ENCODE data around the gene ARHGAP10. TPM values are rescaled to one million over a fixed set of nuclear protein-coding genes. Genes with fewer than 3 reads are reported as not detected.
A peak's percentile ranks its signal among the peaks of the same experiment; 100 is the strongest.

Gene ARHGAP10
- total RNA-seq, 4 donors from 2014 or later, result 186 to 296 (median 192) TPM

DNA sequence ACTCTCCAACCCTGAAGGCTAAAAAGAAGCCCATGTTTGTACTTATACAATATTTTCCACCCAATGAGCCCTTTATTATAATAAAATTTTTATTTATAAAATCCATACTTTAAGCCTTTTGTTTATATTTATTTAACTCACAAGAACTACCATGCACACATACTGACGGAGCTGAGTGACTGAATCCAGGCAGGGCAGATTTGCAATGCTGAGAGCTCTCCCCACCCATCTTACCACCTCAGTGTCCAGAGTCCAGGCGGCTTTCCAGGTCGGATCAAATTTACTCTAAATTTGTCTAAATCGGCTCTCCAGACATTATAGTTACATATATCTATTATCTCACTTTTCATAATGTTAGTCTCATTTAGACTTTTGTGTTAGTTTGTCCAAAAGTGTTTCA lies 74.1 kb downstream of the ARHGAP10 start:
- Histone ChIP-seq H3K27me3 (no peaks in the 10 kb centered on the region), H3K27ac (replicated peaks in 1 of 4) (no peak overlapping the region), H3K4me3 (no peak overlapping the region), H3K9me3 (no peaks in the 10 kb centered on the region), H3K4me1 (peaks cover 32 to 95% (median 79%) of the 10 kb centered on the region in 4 donors), H3K36me3 (no peaks in the 10 kb centered on the region)
- TF ChIP-seq EP300 (IDR thresholded peaks at IDR 0.05), result no peak
- TF ChIP-seq POLR2AphosphoS5 (IDR thresholded peaks at IDR 0.05), result no peak
- no peak for TF ChIP-seq POLR2A (IDR thresholded peaks at IDR 0.05; ENCODE audit: low read depth)
- TF ChIP-seq, protein P1, sequence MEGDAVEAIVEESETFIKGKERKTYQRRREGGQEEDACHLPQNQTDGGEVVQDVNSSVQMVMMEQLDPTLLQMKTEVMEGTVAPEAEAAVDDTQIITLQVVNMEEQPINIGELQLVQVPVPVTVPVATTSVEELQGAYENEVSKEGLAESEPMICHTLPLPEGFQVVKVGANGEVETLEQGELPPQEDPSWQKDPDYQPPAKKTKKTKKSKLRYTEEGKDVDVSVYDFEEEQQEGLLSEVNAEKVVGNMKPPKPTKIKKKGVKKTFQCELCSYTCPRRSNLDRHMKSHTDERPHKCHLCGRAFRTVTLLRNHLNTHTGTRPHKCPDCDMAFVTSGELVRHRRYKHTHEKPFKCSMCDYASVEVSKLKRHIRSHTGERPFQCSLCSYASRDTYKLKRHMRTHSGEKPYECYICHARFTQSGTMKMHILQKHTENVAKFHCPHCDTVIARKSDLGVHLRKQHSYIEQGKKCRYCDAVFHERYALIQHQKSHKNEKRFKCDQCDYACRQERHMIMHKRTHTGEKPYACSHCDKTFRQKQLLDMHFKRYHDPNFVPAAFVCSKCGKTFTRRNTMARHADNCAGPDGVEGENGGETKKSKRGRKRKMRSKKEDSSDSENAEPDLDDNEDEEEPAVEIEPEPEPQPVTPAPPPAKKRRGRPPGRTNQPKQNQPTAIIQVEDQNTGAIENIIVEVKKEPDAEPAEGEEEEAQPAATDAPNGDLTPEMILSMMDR (IDR thresholded peaks at IDR 0.05), result no peak
- WGBS, result 91% methylated on average over 4 of the region's 4 CpGs
- intact Hi-C loops (cut with DNase I), result no loop called here
- DNase-seq (ENCODE audit: extremely low spot score), result no peak

DNA sequence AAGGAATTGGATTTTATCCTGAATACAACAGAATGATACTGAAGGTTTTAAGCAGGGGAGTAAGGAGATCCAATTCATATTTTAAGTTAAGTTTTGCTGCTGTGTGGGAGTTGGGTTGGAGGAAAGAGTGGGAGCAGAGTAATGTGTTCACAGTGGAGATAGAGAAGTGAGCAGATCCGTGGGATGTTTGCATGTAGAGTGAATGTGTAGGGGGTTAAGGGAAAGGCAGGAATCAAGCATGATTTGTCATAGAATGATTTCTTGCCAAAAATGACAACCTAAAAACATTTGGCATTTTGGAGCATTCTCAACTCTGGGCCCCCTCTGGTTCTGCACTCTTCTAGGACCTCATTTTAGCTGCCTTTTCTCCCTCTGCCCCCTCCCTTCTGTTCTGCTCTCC lies 76.6 kb downstream of the ARHGAP10 start:
- Histone ChIP-seq H3K27me3 (no peaks in the 10 kb centered on the region), H3K27ac (replicated peaks in 1 of 4) (no peak overlapping the region), H3K4me3 (no peak overlapping the region), H3K36me3 (no peaks in the 10 kb centered on the region), H3K9me3 (no peaks in the 10 kb centered on the region), H3K4me1 (peaks cover 40 to 97% (median 80%) of the 10 kb centered on the region in 4 donors)
- WGBS, result 38% methylated on average over 1 of the region's 1 CpG
- DNase-seq (ENCODE audit: extremely low spot score), result no peak
- intact Hi-C loops (cut with DNase I), result no loop called here
- TF ChIP-seq POLR2AphosphoS5 (IDR thresholded peaks at IDR 0.05) (no peak), EP300 (IDR thresholded peaks at IDR 0.05) (no peak), POLR2A (IDR thresholded peaks at IDR 0.05; ENCODE audit: low read depth) (no peak)
- TF ChIP-seq, protein P1 (IDR thresholded peaks at IDR 0.05), result no peak

DNA sequence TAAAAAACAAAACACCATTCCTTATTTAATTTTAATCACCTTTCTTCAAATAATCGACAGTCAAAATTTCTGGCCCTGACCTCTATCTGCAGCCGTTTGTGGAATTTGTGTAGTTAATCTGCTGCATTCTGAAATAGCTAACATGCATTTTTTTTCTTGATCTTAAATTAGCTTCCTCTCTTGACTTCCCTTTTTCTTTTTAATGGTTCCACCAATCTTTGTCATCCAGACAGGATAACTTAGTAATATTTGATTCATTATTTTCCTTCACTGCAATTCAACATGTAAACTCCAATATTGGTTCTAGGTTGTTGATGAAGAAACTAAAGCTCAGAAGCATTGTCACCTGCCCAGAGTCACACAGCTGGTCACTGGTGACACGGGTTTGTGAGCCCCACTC lies 77.3 kb downstream of the ARHGAP10 start:
- Histone ChIP-seq H3K36me3 (no peaks in the 10 kb centered on the region), H3K4me1 (peaks cover 48 to 97% (median 81%) of the 10 kb centered on the region in 4 donors), H3K4me3 (no peak overlapping the region), H3K9me3 (no peaks in the 10 kb centered on the region), H3K27ac (replicated peaks in 1 of 4) (no peak overlapping the region), H3K27me3 (no peaks in the 10 kb centered on the region)
- 57% methylated on average over 3 of the region's 3 CpGs for WGBS
- no peak for DNase-seq (ENCODE audit: extremely low spot score)
- intact Hi-C loops (cut with DNase I), result no loop called here
- TF ChIP-seq, protein P1 (IDR thresholded peaks at IDR 0.05), result no peak
- TF ChIP-seq POLR2A (IDR thresholded peaks at IDR 0.05; ENCODE audit: low read depth), result no peak
- TF ChIP-seq POLR2AphosphoS5 (IDR thresholded peaks at IDR 0.05), result no peak
- TF ChIP-seq EP300 (IDR thresholded peaks at IDR 0.05), result no peak

DNA sequence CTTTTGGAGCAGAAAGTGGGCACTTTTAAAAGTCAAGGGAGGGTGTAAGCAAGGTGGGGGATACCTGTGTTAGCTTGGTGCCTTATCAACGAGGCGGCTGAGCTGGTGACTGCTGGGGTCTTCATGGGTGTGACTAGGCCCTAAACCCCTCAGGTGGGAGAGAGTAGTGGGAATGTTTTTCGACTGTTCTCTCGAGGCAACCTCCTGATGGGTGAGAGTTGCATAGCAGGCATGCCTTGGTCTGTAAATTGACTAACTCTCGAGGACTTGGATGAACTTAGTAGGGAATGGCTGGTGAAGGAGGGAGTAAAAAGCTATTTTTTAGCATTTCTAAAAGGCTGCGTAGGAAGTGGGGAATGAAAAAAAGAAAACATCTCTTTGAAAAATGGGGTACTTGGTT lies 80.0 kb downstream of the ARHGAP10 start:
- Histone ChIP-seq H3K27ac (replicated peaks in 1 of 4) (peak overlapping the region; percentile 75 to 82 (median 76)), H3K27me3 (no peaks in the 10 kb centered on the region), H3K4me3 (no peak overlapping the region), H3K9me3 (no peaks in the 10 kb centered on the region), H3K4me1 (peaks cover 73 to 100% (median 90%) of the 10 kb centered on the region in 4 donors), H3K36me3 (no peaks in the 10 kb centered on the region)
- no peak for DNase-seq (ENCODE audit: extremely low spot score)
- intact Hi-C loops (cut with DNase I), result loop anchor here (10.0 kb wide), 1 partner anchor 77 kb away; the partner anchor contains the start of gene ARHGAP10
- 89% methylated on average over 6 of the region's 6 CpGs for WGBS
- no peak for TF ChIP-seq EP300 (IDR thresholded peaks at IDR 0.05)
- TF ChIP-seq, protein P1 (IDR thresholded peaks at IDR 0.05), result no peak
- no peak for TF ChIP-seq POLR2AphosphoS5 (IDR thresholded peaks at IDR 0.05)
- no peak for TF ChIP-seq POLR2A (IDR thresholded peaks at IDR 0.05; ENCODE audit: low read depth)

Measured in esophagus muscularis mucosa (tissue), 4 donors.